SIG-M5 treated with dmso at 0.1 percent for 504 hours (cell line): ENCODE measurements around the gene COLQ.

Source experiments
- DNase-seq: peaks from one replicate; lab custom pipeline; 2025; ENCODE audit not compliant: unreplicated experiment; lab: John Stamatoyannopoulos, UW

The COLQ gene

GRCh38 chr3:15520804-15521572 is 518 bp downstream of the COLQ start:
- peak; percentile 69 for DNase-seq

DNA sequence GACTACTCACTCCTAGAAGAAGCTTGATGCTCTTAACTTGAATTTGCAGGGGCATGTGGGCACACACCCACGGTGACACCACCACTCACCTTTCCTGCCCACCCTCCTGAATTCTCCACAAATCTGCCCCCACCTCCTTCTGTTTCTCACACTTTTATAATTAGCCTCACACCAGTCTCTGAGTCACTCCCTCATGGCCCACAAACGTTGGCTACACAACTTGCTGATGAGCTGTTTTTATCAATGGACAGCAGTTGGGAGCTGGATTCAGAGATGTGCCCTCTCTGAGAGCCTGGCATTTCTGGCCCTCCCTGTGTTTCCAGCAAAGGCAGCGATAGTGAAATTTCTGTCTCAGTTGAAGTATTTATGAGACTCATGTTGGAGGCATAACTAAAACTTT is 1.3 kb downstream of the COLQ start:
- DNase-seq = no peak

DNA sequence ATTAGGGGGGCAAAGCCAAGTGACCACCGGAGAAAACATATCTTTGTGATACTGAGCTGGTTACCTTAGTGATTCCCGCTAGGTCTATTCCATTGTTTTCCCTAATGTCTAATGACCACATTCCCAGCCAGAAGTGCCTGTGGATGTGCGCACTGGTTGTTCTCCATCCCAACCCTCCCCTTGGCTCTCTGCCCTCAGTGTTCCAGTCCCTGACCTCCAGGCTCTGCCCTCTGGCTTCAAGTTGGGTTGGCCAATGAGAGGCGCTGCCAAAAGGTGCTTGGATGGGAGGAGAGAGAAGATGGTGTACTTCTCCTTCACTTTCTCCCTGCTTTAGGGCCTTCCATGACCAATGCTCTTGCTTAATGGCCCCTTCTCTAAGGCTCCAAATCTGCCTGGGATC is 2.4 kb downstream of the COLQ start:
- no peak for DNase-seq

GRCh38 chr3:15514663-15515340 is 6.7 kb downstream of the COLQ start:
- DNase-seq = no peak

- DNase-seq = no peak
Observed at GRCh38 chr3:15513810-15514662, 7.5 kb downstream of the COLQ start.

DNA sequence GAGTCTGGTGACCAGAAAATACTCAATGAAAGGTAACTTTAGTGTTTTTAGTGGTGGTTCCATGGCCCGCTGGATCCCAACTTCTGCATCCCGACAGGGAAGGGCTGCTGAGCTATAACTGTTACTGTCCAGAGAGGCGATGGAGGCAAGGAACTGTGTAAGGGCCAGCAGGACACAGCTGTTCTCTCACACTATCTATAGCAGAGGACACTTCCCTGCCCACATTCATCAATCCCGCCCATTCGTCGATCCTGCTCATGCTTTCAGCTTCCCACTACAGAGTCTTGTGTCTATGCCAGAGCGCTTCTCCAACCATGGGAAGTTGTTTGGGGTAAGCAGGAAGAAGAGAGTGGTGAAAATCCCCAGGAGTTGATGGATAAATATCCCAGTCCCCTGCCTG is 8.4 kb downstream of the COLQ start:
- DNase-seq = no peak

GRCh38 chr3:15512166-15512565 is 9.3 kb downstream of the COLQ start:
- no peak for DNase-seq

GRCh38 chr3:15511156-15511555 is 10.3 kb downstream of the COLQ start:
- DNase-seq = no peak

DNA sequence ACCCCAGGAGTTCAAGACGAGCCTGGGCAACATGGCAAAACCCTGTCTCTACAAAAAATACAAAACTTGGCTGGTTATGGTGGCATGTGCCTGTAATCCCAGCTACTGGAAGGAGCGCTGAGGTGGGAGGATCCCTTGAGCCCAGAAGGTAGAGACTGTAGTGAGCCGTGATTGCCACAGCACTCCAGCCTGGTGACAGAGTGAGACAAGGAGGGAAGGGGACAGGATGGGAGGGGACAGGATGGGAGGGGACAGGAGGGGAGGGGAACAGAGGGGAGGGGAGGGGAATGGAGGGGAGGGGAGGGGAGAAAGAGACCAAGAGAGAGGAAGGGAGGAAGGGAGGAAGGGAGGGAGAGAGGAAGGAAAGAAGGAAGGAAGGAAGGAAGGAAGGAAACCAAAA is 11.0 kb downstream of the COLQ start:
- no peak for DNase-seq

- no peak for DNase-seq
Observed at GRCh38 chr3:15506571-15506970, 14.9 kb downstream of the COLQ start.

GRCh38 chr3:15505479-15506165 is 15.9 kb downstream of the COLQ start:
- DNase-seq = no peak

GRCh38 chr3:15502616-15503015 is 18.9 kb downstream of the COLQ start:
- no peak for DNase-seq

- no peak for DNase-seq
Observed at GRCh38 chr3:15501126-15501525, 20.4 kb downstream of the COLQ start.

GRCh38 chr3:15500107-15500724 is 21.3 kb downstream of the COLQ start:
- DNase-seq = no peak

DNA sequence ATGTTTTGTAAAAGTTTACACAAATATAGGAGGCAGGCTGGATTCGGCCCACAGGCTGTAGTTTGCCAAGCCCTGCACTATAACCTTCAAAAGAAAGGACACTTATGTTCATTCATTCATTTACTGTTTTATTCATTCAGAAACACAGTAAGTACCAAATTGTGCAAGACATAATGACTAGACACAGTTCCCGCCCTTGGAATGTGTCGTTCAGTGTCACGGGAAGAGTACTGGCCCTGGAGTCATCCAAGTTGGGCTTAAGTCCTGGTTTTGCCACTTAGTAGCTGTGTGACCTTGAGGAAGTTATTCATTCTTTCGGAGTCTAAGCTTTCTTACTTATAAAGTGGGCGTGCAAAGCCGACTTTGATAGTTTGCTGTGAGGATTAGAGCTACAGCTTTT is 22.0 kb downstream of the COLQ start:
- DNase-seq = no peak

DNA sequence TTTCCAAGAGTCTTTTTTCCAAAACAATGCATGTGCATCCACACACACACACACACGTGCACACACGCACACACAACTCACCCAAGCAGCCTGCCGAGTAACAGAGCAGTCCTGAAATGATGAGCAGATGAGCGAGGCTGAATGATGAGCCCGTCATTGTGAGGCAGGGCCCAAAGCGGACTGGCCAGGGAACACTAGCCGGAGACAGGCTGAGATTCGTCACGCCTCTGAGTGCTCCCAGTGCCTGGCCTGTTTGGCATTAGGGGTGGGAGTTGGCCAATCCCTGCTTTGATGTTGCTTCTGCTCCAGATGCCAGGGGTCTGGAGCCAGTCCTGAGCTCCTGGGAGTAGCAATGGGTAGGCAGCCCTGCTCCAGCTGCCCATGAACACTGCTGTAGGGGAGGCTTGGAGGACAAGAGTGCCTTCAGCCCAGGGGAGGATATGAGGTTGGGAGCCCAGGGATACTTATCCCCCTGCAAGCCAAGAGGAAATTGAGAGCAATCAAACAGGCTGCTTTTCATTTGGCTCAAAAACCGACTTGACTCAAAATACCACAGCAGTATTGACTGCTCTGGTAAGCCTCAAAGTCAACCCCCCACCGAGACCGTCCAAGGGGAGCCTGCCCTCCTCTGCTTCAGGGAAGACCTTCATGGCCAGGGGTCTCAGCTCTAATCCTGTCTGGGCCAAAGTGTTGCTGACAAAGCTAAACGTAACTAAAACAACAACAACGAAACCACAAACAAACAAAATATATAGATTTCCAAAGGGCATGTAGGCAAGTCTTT is 22.9 kb downstream of the COLQ start:
- DNase-seq = no peak

- no peak for DNase-seq
Observed at GRCh38 chr3:15497964-15498363, 23.5 kb downstream of the COLQ start.

DNA sequence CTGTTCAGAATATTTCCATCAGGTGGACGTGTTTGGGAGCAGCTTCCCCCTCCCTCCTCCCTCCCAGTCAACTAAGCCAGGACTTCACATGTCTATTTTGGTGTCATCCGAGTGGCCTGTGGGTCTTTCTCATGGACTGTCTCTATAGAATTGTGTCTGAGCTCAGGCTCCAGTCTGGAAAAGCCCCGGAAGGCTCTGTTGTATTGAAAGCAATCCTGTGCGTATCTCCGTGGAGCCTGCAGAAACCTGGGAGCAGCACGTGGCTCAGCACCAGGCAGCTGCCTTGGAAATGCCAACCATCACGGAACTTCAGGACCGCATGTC is 25.2 kb downstream of the COLQ start:
- no peak for DNase-seq

GRCh38 chr3:15495461-15496340 is 25.8 kb downstream of the COLQ start:
- DNase-seq = no peak
